Bone marrow (tissue), 2 donors: ENCODE data around the gene PFKL.
"Not testable (repeated sequence)": the region's sequence is repeated elsewhere in the genome, so short reads cannot be mapped to it uniquely, and the experiment has no call there.

Experiments used
- DNase-seq, 2 donors: peaks; one replicate each; lab custom pipeline; 2025; lab: John Stamatoyannopoulos, UW

PFKL gene

GRCh38 chr21:44279354-44280260 lies 20.2 kb upstream of the PFKL start:
- DNase-seq, result no peak

GRCh38 chr21:44281801-44282200 lies 18.1 kb upstream of the PFKL start:
- DNase-seq, result no peak

GRCh38 chr21:44282370-44282769 lies 17.5 kb upstream of the PFKL start:
- no peak for DNase-seq

- not testable (repeated sequence) for DNase-seq
Measured at GRCh38 chr21:44283211-44283785, 16.6 kb upstream of the PFKL start.

GRCh38 chr21:44283948-44284347 lies 15.9 kb upstream of the PFKL start:
- peak in 1 of 2 donors; percentile 33 for DNase-seq

GRCh38 chr21:44285138-44285992 lies 14.5 kb upstream of the PFKL start, which contains the start of gene AIRE:
AIRE (plus strand) TSS chr21:44285876; CDS start chr21:44286007, 131 bp downstream.
- peak in 1 of 2 donors; percentile 19 for DNase-seq

GRCh38 chr21:44286086-44286715 lies 13.7 kb upstream of the PFKL start:
- DNase-seq, result no peak

GRCh38 chr21:44286716-44287632 lies 12.9 kb upstream of the PFKL start:
- DNase-seq, result no peak

- DNase-seq, result no peak
Measured at GRCh38 chr21:44288251-44289110, 11.4 kb upstream of the PFKL start.

- no peak for DNase-seq
Measured at GRCh38 chr21:44289381-44290010, 10.4 kb upstream of the PFKL start.

GRCh38 chr21:44290327-44291077 lies 9.4 kb upstream of the PFKL start:
- no peak for DNase-seq

- no peak for DNase-seq
Measured at GRCh38 chr21:44291078-44291935, 8.5 kb upstream of the PFKL start.

- DNase-seq, result no peak
Measured at GRCh38 chr21:44291936-44292811, 7.7 kb upstream of the PFKL start.

- DNase-seq, result no peak
Measured at GRCh38 chr21:44292812-44293195, 7.0 kb upstream of the PFKL start.

GRCh38 chr21:44293551-44294231 lies 6.2 kb upstream of the PFKL start:
- DNase-seq, result no peak
